SU-DHL-6 (cell line): ENCODE results near the gene BIRC2.

Experiments used
- H2AFZ ChIP-seq: fragments of 200-600 bp; sonication (generic); 2 replicates; pipeline ENCODE4 v1.6.1; 2014; ENCODE audit warnings: low read depth, mild to moderate bottlenecking, moderate library complexity, mixed read lengths, antibody characterized with exemption, low read length; ENCODE audit not compliant: severe bottlenecking
- H3F3A ChIP-seq: fragments of 200-600 bp; shearing (Covaris generic); 2 replicates; pipeline ENCODE4 v1.6.0; 2016; ENCODE audit warnings: antibody characterized with exemption, mild to moderate bottlenecking; ENCODE audit not compliant: insufficient read depth
- H3K27ac ChIP-seq: fragments of 200-600 bp; sonication (generic); 2 replicates; pipeline ENCODE4 v1.5.1; 2016; ENCODE audit warnings: low read depth, mild to moderate bottlenecking, low read length, moderate library complexity, mixed read lengths
- H3K27me3 ChIP-seq: fragments of 200-600 bp; sonication (generic), shearing (Covaris generic); 2 replicates; pipeline ENCODE4 v1.6.0; 2014; ENCODE audit warnings: mild to moderate bottlenecking, low read length
- H3K36me3 ChIP-seq: fragments of 200-600 bp; sonication (generic); 2 replicates; pipeline ENCODE4 v1.6.1; 2014; ENCODE audit warnings: mild to moderate bottlenecking, low read length, mixed read lengths
- H3K4me2 ChIP-seq: fragments of 300-600, 200-600 bp; shearing (Covaris generic), sonication (generic); 2 replicates; pipeline ENCODE4 v1.6.0; 2014; ENCODE audit warnings: low read length, low read depth, mild to moderate bottlenecking; ENCODE audit not compliant: poor library complexity, severe bottlenecking
- H3K4me3 ChIP-seq: fragments of 200-600 bp; sonication (generic); 2 replicates; pipeline ENCODE4 v1.5.1; 2014; ENCODE audit warnings: antibody characterized with exemption, low read length, mild to moderate bottlenecking, mixed read lengths; ENCODE audit not compliant: insufficient read depth, poor library complexity, severe bottlenecking
- H3K79me2 ChIP-seq: fragments of 200-600 bp; sonication (generic); 2 replicates; pipeline ENCODE4 v1.6.1; 2014; ENCODE audit warnings: mild to moderate bottlenecking, low read length, moderate library complexity; ENCODE audit not compliant: insufficient read depth
- H3K9ac ChIP-seq: fragments of 200-600 bp; sonication (generic); 2 replicates; pipeline ENCODE4 v1.7.0; 2014; ENCODE audit warnings: mild to moderate bottlenecking, low read length
- H3K9me2 ChIP-seq: fragments of 200-600 bp; sonication (generic); replicated peaks from 2 replicates; pipeline ENCODE4 v1.6.1; 2014; ENCODE audit warnings: low read length; ENCODE audit not compliant: insufficient read depth
- H3K9me3 ChIP-seq: fragments of 200-600 bp; sonication (generic); 2 replicates; pipeline ENCODE4 v1.6.1; 2014; ENCODE audit warnings: low read length, mixed read lengths; ENCODE audit not compliant: insufficient read depth
- H4K20me1 ChIP-seq: fragments of 200-600 bp; sonication (generic); 2 replicates; pipeline ENCODE4 v1.6.1; 2014; ENCODE audit warnings: low read depth, mild to moderate bottlenecking, antibody characterized with exemption, low read length, moderate library complexity, mixed read lengths
- EZH2phosphoT487 ChIP-seq: fragments of 200-600 bp; sonication (generic), shearing (Covaris generic); conservative IDR thresholded peaks from 2 replicates; pipeline ENCODE4 v1.6.1; 2018; ENCODE audit warnings: mild to moderate bottlenecking, antibody characterized with exemption, low read length, moderate library complexity, mixed read lengths
- TF ChIP-seq, protein P1 (sequence below): fragments of 200-600 bp; sonication (generic); IDR thresholded peaks from one replicate; pipeline ENCODE4 v1.5.1; 2017; ENCODE audit warnings: antibody characterized with exemption, mild to moderate bottlenecking, low read length, moderate library complexity; ENCODE audit not compliant: insufficient read depth, poor library complexity, severe bottlenecking

BIRC2 gene

DNA sequence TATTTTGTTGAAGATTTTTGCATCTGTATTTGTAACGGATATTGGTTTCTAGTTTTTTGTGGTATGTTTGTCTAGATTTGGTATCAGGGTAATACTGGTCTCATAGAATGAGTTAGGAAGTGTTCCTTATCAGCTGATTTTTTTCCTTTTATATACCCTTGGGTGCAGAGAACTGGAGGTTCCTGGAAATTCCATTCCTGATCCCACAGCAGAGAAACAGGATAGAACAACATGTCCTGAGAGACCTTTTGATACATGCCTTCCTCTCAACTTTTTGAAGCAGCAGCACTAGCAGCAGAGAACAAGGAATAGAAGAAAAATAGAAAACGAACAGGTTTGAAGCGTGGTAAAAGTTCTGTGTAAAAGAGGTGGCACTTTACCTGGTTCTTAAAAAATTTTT, 36.8 kb downstream of the BIRC2 start:
- Histone ChIP-seq H3K36me3 (peaks cover 8% of the 10 kb centered on the region; the same call in 1 of the 2 replicates), H3K9me2 (no peaks in the 10 kb centered on the region), H3K27me3 (no peaks in the 10 kb centered on the region), H3K27ac (no peak overlapping the region), H3F3A (peaks cover 7% of the 10 kb centered on the region), H3K79me2 (no peaks in the 10 kb centered on the region), H3K9ac (no peak overlapping the region), H3K4me3 (no peak overlapping the region), H4K20me1 (no peaks in the 10 kb centered on the region), H2AFZ (no peak overlapping the region), H3K4me2 (no peak overlapping the region), H3K9me3 (no peaks in the 10 kb centered on the region)
- TF ChIP-seq, protein P1, sequence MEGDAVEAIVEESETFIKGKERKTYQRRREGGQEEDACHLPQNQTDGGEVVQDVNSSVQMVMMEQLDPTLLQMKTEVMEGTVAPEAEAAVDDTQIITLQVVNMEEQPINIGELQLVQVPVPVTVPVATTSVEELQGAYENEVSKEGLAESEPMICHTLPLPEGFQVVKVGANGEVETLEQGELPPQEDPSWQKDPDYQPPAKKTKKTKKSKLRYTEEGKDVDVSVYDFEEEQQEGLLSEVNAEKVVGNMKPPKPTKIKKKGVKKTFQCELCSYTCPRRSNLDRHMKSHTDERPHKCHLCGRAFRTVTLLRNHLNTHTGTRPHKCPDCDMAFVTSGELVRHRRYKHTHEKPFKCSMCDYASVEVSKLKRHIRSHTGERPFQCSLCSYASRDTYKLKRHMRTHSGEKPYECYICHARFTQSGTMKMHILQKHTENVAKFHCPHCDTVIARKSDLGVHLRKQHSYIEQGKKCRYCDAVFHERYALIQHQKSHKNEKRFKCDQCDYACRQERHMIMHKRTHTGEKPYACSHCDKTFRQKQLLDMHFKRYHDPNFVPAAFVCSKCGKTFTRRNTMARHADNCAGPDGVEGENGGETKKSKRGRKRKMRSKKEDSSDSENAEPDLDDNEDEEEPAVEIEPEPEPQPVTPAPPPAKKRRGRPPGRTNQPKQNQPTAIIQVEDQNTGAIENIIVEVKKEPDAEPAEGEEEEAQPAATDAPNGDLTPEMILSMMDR = no peak
- TF ChIP-seq EZH2phosphoT487 = no peak

DNA sequence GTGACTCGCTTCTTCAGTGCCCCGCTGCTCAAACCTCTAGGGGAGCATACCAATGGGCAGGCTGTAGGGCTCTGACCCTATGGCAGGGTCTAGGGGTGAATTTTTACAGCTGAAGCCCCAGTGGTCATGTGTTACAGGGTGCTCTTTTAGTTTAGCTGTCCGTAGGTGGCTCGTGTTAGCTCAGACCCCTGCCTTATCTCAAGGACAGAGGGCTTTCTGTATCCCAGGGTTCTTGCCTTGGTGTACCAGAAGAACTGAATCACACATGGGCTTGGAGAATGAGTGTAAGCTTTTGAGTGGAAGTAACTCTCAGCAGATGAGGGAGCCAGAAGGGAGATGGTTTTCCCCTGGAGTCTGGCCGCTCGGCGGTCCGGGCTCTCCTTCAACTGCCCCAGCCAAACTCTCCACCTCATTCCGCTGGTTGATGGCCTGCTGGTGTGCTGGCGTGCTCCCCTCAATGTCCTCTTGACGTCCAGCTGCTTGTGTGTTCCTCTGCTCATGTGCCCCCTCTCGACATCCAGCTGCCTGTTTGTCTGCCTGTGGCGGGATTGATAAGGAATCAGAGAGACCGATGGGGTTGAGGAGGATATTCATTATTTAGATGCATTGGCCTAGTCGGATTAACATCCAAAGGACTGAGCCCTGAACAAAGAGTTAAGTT, 37.5 kb downstream of the BIRC2 start:
- peaks cover 3% of the 10 kb centered on the region; the same call in 1 of the 2 replicates for H3K36me3 ChIP-seq
- no peaks in the 10 kb centered on the region for H4K20me1 ChIP-seq
- H3K27ac ChIP-seq = no peak overlapping the region
- TF ChIP-seq, protein P1 = no peak
- TF ChIP-seq EZH2phosphoT487 = no peak
- no peaks in the 10 kb centered on the region for H3K9me3 ChIP-seq
- no peak overlapping the region for H2AFZ ChIP-seq
- H3K27me3 ChIP-seq = no peaks in the 10 kb centered on the region
- H3K9me2 ChIP-seq = no peaks in the 10 kb centered on the region
- H3K9ac ChIP-seq = no peak overlapping the region
- peaks cover 9% of the 10 kb centered on the region for H3F3A ChIP-seq
- H3K4me3 ChIP-seq = no peak overlapping the region
- H3K79me2 ChIP-seq = no peaks in the 10 kb centered on the region
- H3K4me2 ChIP-seq = no peak overlapping the region

DNA sequence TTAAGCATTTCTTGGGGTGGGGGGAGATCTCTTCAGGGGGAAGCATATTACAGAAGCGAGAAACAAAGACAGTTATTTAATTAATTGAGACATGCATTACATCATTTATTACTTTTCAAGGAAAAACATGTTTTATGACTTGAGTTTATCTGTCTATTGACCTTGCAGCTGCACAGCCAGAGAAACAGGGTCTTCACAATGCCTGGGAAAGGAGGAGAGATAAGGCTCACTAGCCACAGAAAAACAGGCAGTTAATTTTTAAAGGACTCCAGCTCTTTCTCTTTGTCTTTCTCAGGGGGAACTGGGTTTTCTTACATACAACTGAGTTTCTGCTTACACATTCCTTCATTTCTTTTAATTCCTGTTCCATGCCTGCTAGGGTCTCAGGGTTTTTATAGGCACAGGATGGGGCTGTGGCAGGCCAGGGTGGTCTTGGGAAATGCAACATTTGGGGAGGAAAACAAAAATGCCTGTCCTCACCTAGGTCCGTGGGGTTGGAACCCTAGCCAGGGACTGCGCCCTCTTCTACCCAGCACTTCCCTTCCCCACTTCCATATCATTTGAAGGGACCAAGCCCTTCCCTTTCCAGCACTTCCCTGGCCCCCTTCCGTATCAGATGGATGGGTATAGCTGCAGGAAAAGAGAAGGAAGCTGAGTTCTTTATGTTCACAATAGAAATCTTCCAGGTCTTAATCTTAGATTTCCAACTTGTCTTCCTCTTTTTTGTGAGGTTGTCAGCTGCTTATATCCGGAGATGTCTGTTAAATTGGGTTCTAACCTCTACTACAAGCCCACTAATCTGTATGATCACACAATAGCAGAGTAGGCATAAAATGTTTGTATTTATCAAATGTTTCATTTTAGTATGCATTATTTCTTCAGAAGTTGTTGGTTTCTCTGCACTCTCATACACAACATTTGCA, 38.3 kb downstream of the BIRC2 start:
- Histone ChIP-seq H3K4me2 (no peak overlapping the region), H2AFZ (no peak overlapping the region), H3K79me2 (no peaks in the 10 kb centered on the region), H3K36me3 (no peaks in the 10 kb centered on the region; the same call in 1 of the 2 replicates), H3K9ac (no peak overlapping the region), H3K9me2 (no peaks in the 10 kb centered on the region), H3K4me3 (no peak overlapping the region), H3K27ac (no peak overlapping the region), H3K27me3 (no peaks in the 10 kb centered on the region), H3F3A (peaks cover 9% of the 10 kb centered on the region), H4K20me1 (no peaks in the 10 kb centered on the region), H3K9me3 (no peaks in the 10 kb centered on the region)
- TF ChIP-seq EZH2phosphoT487 = no peak
- TF ChIP-seq, protein P1 = no peak
